Tibial nerve (tissue), 4 donors: Measurements from ENCODE around the gene FAM204A.

Experiments
- CTCF ChIP-seq, 5 experiments: fragments of 200-600 bp in 3 of 5; fragments of 450-650 bp in 2 of 5; sonication (generic) in 3 of 5; IDR thresholded peaks; one replicate each; pipeline ENCODE4 v1.5.1; 2016 to 2019; ENCODE audit warnings: antibody characterized with exemption in 5 of 5, mild to moderate bottlenecking in 3 of 5, moderate library complexity in 2 of 5
- EP300 ChIP-seq, 2 donors: sonication (generic); formaldehyde crosslinking; IDR thresholded peaks; one replicate each; pipeline ENCODE4 v1.6.1; 2017; ENCODE audit warnings: antibody characterized with exemption in 2 of 2, mild to moderate bottlenecking in 1 of 2
- POLR2A ChIP-seq, 2 donors: fragments of 450-650 bp; IDR thresholded peaks; one replicate each; pipeline ENCODE4 v1.6.1; 2017; ENCODE audit warnings: antibody characterized with exemption in 2 of 2, mild to moderate bottlenecking in 2 of 2, moderate library complexity in 2 of 2

- TF ChIP-seq CTCF (IDR thresholded peaks at IDR 0.05), result no peak
- no peak for TF ChIP-seq POLR2A (IDR thresholded peaks at IDR 0.05)
- TF ChIP-seq EP300 (IDR thresholded peaks at IDR 0.05), result no peak
These were observed 40.9 kb downstream of the FAM204A start for GRCh38 chr10:118301211-118301610.
